Thoracic aorta (tissue), 2 donors: ENCODE measurements around the gene NMT1. TPM values are rescaled to one million over a fixed set of nuclear protein-coding genes. Genes with fewer than 3 reads are reported as not detected.

Source experiments
- ATAC-seq: fragments of 150-250 bp; one replicate; pipeline ENCODE4 v1.8.0; 2017; ENCODE audit warnings: low read depth; ENCODE audit not compliant: insufficient number of reproducible peaks, low FRiP score
- DNase-seq: peaks from one replicate; pipeline ENCODE4 v3.0.0-alpha.2; 2020; ENCODE audit warnings: low spot score
- H3K27ac ChIP-seq, 2 donors: fragments of 200-600 bp; sonication (generic); 1 replicate in 1 of 2; 2 replicates in 1 of 2; pipeline ENCODE4 v1.5.1; 2016; ENCODE audit warnings: mild to moderate bottlenecking in 2 of 2, moderate library complexity in 2 of 2
- H3K27me3 ChIP-seq: fragments of 200-600 bp; sonication (generic); replicated peaks from 2 replicates; pipeline ENCODE4 v1.6.0; 2016; ENCODE audit warnings: mild to moderate bottlenecking; ENCODE audit not compliant: insufficient read depth
- H3K36me3 ChIP-seq: fragments of 200-600 bp; sonication (generic); one replicate; pipeline ENCODE4 v1.5.1; 2016
- H3K4me1 ChIP-seq, 2 donors: fragments of 200-600 bp; sonication (generic); 1 replicate in 1 of 2; 2 replicates in 1 of 2; pipeline versions ENCODE4 v1.5.1 to v1.6.0; 2016; ENCODE audit warnings: low read depth in 2 of 2, mild to moderate bottlenecking in 1 of 2; ENCODE audit not compliant: control insufficient read depth in 1 of 2
- H3K4me3 ChIP-seq: fragments of 200-600 bp; sonication (generic); 2 replicates; pipeline ENCODE4 v1.5.1; 2016; ENCODE audit warnings: mild to moderate bottlenecking
- H3K9me3 ChIP-seq: fragments of 200-600 bp; sonication (generic); 2 replicates; pipeline ENCODE4 v1.5.1; 2016
- CTCF ChIP-seq: fragments of 200-600 bp; sonication (generic); IDR thresholded peaks from one replicate; pipeline ENCODE4 v1.5.1; 2019; ENCODE audit warnings: antibody characterized with exemption
- total RNA-seq, 2 donors: library from RNA; depleted of rRNA; stranded (reverse); fragments of >200 nt; gene quantifications; one replicate each; pipeline versions ENCODE4 v1.1.0 to v1.2.3, GENCODE V29; 2016

NMT1 gene
- total RNA-seq, 2 donors from 2014 or later, result 53.1 to 64.8 TPM

DNA sequence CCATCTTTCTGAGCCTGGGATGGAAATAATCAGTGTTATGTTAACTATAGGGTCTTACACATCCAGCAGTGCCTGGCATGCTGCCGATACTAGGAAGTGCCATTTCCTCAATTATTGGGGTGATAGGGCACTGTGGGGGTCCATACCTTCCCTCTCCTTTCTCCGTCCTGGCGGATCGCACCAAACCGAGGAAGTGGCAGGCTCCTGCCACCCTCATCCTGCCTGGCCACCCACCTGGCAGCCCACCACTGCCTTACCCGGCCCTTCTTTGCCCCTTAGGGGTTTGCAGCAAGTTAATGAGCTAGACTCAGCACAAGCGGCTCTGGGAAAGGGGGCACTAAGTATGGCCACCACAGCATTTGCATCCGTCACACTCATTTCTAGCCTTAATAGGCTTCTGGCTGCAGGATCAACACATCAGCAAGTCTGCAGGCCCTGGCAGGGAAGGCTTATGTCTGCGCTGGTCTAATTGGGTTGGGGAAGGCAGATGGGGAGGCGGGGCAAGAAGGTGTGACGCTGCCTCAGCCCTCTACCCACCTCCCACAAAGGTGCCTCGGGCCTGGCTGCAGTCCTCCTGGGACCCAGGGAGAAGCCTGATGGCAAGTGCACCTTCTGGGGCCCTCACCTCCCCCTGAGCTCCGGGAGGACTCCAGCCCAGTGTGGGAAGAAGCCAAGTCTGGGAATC lies 38.3 kb upstream of the NMT1 start:
- Histone ChIP-seq H3K4me1 (peaks cover 17 to 34% of the 10 kb centered on the region in 2 donors), H3K36me3 (peaks cover 5% of the 10 kb centered on the region), H3K4me3 (no peak overlapping the region), H3K27me3 (no peaks in the 10 kb centered on the region), H3K27ac (no peak overlapping the region), H3K9me3 (no peaks in the 10 kb centered on the region)
- no peak for TF ChIP-seq CTCF
- no peak for DNase-seq
- no peak for ATAC-seq

GRCh38 chr17:45029096-45029495 lies 32.0 kb upstream of the NMT1 start:
- Histone ChIP-seq H3K4me3 (no peak overlapping the region), H3K9me3 (no peaks in the 10 kb centered on the region), H3K27ac (no peak overlapping the region), H3K4me1 (no peaks in the 10 kb centered on the region), H3K36me3 (peaks cover 49% of the 10 kb centered on the region), H3K27me3 (no peaks in the 10 kb centered on the region)
- no peak for TF ChIP-seq CTCF
- no peak for DNase-seq
- ATAC-seq, result no peak

GRCh38 chr17:45029758-45030423 lies 31.2 kb upstream of the NMT1 start:
- no peak for TF ChIP-seq CTCF
- Histone ChIP-seq H3K36me3 (peaks cover 54% of the 10 kb centered on the region), H3K27ac (no peak overlapping the region), H3K4me3 (no peak overlapping the region), H3K9me3 (no peaks in the 10 kb centered on the region), H3K4me1 (no peaks in the 10 kb centered on the region), H3K27me3 (no peaks in the 10 kb centered on the region)
- DNase-seq (no peak), ATAC-seq (no peak)

DNA sequence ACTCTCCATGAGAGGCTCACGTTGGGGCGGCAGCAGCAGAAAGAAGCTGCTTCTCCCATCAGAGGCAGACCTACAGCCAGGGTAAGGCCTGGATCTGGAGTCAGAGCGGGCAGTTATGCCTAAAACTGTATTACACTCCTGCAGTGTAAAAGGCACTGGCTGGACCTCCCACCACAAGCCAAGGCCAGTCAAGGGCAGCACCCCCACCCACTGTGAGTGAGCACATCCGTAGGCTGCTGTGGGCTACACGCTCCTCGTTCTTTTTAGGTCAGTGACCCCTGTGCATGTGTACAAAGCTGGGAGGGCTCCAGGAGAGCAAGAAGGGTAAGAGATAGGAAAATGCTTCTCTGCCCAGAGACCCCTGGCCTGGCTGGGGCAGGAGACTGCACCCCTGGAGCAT lies 30.4 kb upstream of the NMT1 start:
- no peaks in the 10 kb centered on the region for H3K4me1 ChIP-seq
- no peak for DNase-seq
- H3K36me3 ChIP-seq, result peaks cover 54% of the 10 kb centered on the region
- no peak overlapping the region for H3K4me3 ChIP-seq
- ATAC-seq, result no peak
- H3K27me3 ChIP-seq, result no peaks in the 10 kb centered on the region
- H3K27ac ChIP-seq, result no peak overlapping the region
- no peaks in the 10 kb centered on the region for H3K9me3 ChIP-seq
- no peak for TF ChIP-seq CTCF

GRCh38 chr17:45031231-45032173 lies 29.6 kb upstream of the NMT1 start:
- ATAC-seq (no peak), DNase-seq (no peak)
- no peak for TF ChIP-seq CTCF
- H3K9me3 ChIP-seq, result no peaks in the 10 kb centered on the region
- no peak overlapping the region for H3K4me3 ChIP-seq
- H3K27ac ChIP-seq, result no peak overlapping the region
- no peaks in the 10 kb centered on the region for H3K4me1 ChIP-seq
- H3K27me3 ChIP-seq, result no peaks in the 10 kb centered on the region
- peaks cover 54% of the 10 kb centered on the region for H3K36me3 ChIP-seq
